Keratinocyte (primary cell): ENCODE results near the gene MAN2A2. TPM values are rescaled to one million over a fixed set of nuclear protein-coding genes. Genes with fewer than 3 reads are reported as not detected.

Source experiments
- DNase-seq: peaks from one replicate; pipeline ENCODE4 v3.0.0-alpha.2; 2011; ENCODE audit warnings: low read depth, missing footprints, low spot score
- FAIRE-seq: peaks from 2 replicates; lab custom pipeline; 2011; peaks lifted over from hg19 to GRCh38; lab: Jason Lieb, UNC
- H2AFZ ChIP-seq: 2 replicates; pipeline ENCODE4 v1.6.0; 2012; ENCODE audit warnings: low read length, control low read depth, inconsistent platforms; ENCODE audit not compliant: control insufficient read depth
- H3K27ac ChIP-seq: 2 replicates; pipeline ENCODE4 v1.5.1; 2011; ENCODE audit warnings: low read length; ENCODE audit not compliant: control insufficient read depth, insufficient read depth
- H3K27me3 ChIP-seq: 3 replicates; pipeline ENCODE4 v1.6.0; 2011; ENCODE audit warnings: low read length; ENCODE audit not compliant: control insufficient read depth, insufficient read depth; ENCODE audit errors: extremely low read depth
- H3K36me3 ChIP-seq, 2 experiments: 2 replicates in 1 of 2; 3 replicates in 1 of 2; pipeline ENCODE4 v1.5.1; 2011; ENCODE audit warnings: low read length in 2 of 2, mild to moderate bottlenecking in 1 of 2; ENCODE audit not compliant: control insufficient read depth in 2 of 2, insufficient read depth in 2 of 2; ENCODE audit errors: extremely low read depth in 1 of 2
- H3K4me1 ChIP-seq: 3 replicates; pipeline ENCODE4 v1.5.1; 2011; ENCODE audit warnings: low read length; ENCODE audit not compliant: control insufficient read depth, insufficient read depth; ENCODE audit errors: extremely low read depth
- H3K4me2 ChIP-seq: 3 replicates; pipeline ENCODE4 v1.6.0; 2011; ENCODE audit warnings: low read depth, low read length; ENCODE audit not compliant: control insufficient read depth, insufficient read depth; ENCODE audit errors: extremely low read depth
- H3K4me3 ChIP-seq, 3 experiments: fragments of 200-600 bp in 1 of 3; sonication (generic) in 1 of 3; 2 replicates in 2 of 3; 3 replicates in 1 of 3; pipeline ENCODE4 v1.5.1; 2011 to 2016; ENCODE audit warnings: low read length in 3 of 3, mild to moderate bottlenecking in 3 of 3, control low read depth in 2 of 3, inconsistent platforms in 1 of 3, low read depth in 1 of 3, mixed read lengths in 1 of 3, mixed run types in 1 of 3, moderate library complexity in 1 of 3; ENCODE audit not compliant: control insufficient read depth in 2 of 3, insufficient read depth in 2 of 3; ENCODE audit errors: extremely low read depth in 1 of 3
- H3K79me2 ChIP-seq: 2 replicates; pipeline ENCODE4 v1.6.0; 2012; ENCODE audit warnings: low read length; ENCODE audit not compliant: control insufficient read depth, insufficient read depth
- H3K9ac ChIP-seq: 3 replicates; pipeline ENCODE4 v1.6.0; 2011; ENCODE audit warnings: low read length; ENCODE audit not compliant: control insufficient read depth, insufficient read depth; ENCODE audit errors: extremely low read depth
- H3K9me1 ChIP-seq: 3 replicates; pipeline ENCODE4 v1.6.0; 2011; ENCODE audit warnings: low read length; ENCODE audit not compliant: control insufficient read depth, insufficient read depth; ENCODE audit errors: extremely low read depth
- H3K9me3 ChIP-seq: 2 replicates; pipeline ENCODE4 v1.5.1; 2012; ENCODE audit warnings: low read depth, low read length; ENCODE audit not compliant: control insufficient read depth
- H4K20me1 ChIP-seq: 3 replicates; pipeline ENCODE4 v1.6.0; 2011; ENCODE audit warnings: low read length; ENCODE audit not compliant: control insufficient read depth, insufficient read depth; ENCODE audit errors: extremely low read depth
- CTCF ChIP-seq, 3 experiments: IDR thresholded peaks in 1 of 3; conservative IDR thresholded peaks in 1 of 3; optimal IDR thresholded peaks in 1 of 3; 2 replicates in 2 of 3; 3 replicates in 1 of 3; pipeline versions ENCODE3 to v1.5.1; 2011; ENCODE audit warnings: low read length in 3 of 3, mild to moderate bottlenecking in 3 of 3, moderate library complexity in 2 of 3, control low read depth in 1 of 3, inconsistent platforms in 1 of 3; ENCODE audit not compliant: insufficient read depth in 2 of 3; ENCODE audit errors: extremely low read depth in 1 of 3
- EZH2 ChIP-seq: IDR thresholded peaks from one replicate; pipeline ENCODE4 v1.6.1; 2012; ENCODE audit warnings: inconsistent platforms, mild to moderate bottlenecking, low read length, moderate library complexity
- dilution Hi-C: fragments of 300-500 bp; cut with MboI; formaldehyde crosslinking; loops from one replicate; pipeline ENCODE4 v1.7.0; 2020; ENCODE audit warnings: low sequenced_read_pairs; ENCODE audit not compliant: extremely low pct_ligation_motif_present
- polyA plus RNA-seq, 5 experiments: library from polyadenylated mRNA; depleted of rRNA in 3 of 5; stranded (reverse) in 3 of 5; stranded (forward) in 1 of 5; unstranded in 1 of 5; fragments of >200 nt; gene quantifications; 1 replicate in 1 of 5; 2 replicates in 3 of 5; 3 replicates in 1 of 5; pipeline versions ENCODE4 v1.2.1 to v1.2.3, GENCODE V29; 2011 to 2012; ENCODE audit warnings: missing spikeins in 2 of 5, low read depth in 1 of 5, low replicate concordance in 1 of 5

Gene MAN2A2
- polyA plus RNA-seq, 1 donor (not counting 4 experiments of a cell fraction or from before 2014, with no cell fraction given): 6.6 TPM

- H3K27ac ChIP-seq: no peak overlapping the region
- H3K27me3 ChIP-seq: no peaks in the 10 kb centered on the region
- peaks cover 11 to 40% of the 10 kb centered on the region in 2 experiments for H3K36me3 ChIP-seq
- H3K9me1 ChIP-seq: no peaks in the 10 kb centered on the region
- no peaks in the 10 kb centered on the region for H3K9me3 ChIP-seq
- no peaks in the 10 kb centered on the region for H3K4me1 ChIP-seq
- TF ChIP-seq CTCF (optimal IDR thresholded peaks at IDR 0.05 in 1 of 3, IDR thresholded peaks at IDR 0.05 in 1 of 3, conservative IDR thresholded peaks at IDR 0.05 in 1 of 3; ENCODE audit: extremely low read depth in 1 of 3, insufficient read depth in 2 of 3, low read length in 3 of 3) (no peak), EZH2 (no peak)
- no peak for DNase-seq
- H3K4me2 ChIP-seq: no peak overlapping the region
- no peak overlapping the region for H3K9ac ChIP-seq
- dilution Hi-C loops: no loop called here
- FAIRE-seq: no peak
- peaks cover 4% of the 10 kb centered on the region for H3K79me2 ChIP-seq
- no peaks in the 10 kb centered on the region for H4K20me1 ChIP-seq
- no peak overlapping the region for H2AFZ ChIP-seq
- no peak overlapping the region for H3K4me3 ChIP-seq
Observed at GRCh38 chr15:90880381-90881145, 22.5 kb upstream of the MAN2A2 start.

GRCh38 chr15:90881181-90881977 is 21.7 kb upstream of the MAN2A2 start:
- no peak overlapping the region for H3K9ac ChIP-seq
- no peak overlapping the region for H3K4me2 ChIP-seq
- H3K4me3 ChIP-seq: no peak overlapping the region
- FAIRE-seq: no peak
- H3K27me3 ChIP-seq: no peaks in the 10 kb centered on the region
- H3K27ac ChIP-seq: no peak overlapping the region
- no peaks in the 10 kb centered on the region for H3K79me2 ChIP-seq
- peaks cover 11 to 34% of the 10 kb centered on the region in 2 experiments for H3K36me3 ChIP-seq
- H4K20me1 ChIP-seq: no peaks in the 10 kb centered on the region
- no peak for DNase-seq
- H3K9me3 ChIP-seq: no peaks in the 10 kb centered on the region
- H2AFZ ChIP-seq: no peak overlapping the region
- no peaks in the 10 kb centered on the region for H3K9me1 ChIP-seq
- no peaks in the 10 kb centered on the region for H3K4me1 ChIP-seq
- TF ChIP-seq EZH2 (no peak), CTCF (optimal IDR thresholded peaks at IDR 0.05 in 1 of 3, IDR thresholded peaks at IDR 0.05 in 1 of 3, conservative IDR thresholded peaks at IDR 0.05 in 1 of 3; ENCODE audit: extremely low read depth in 1 of 3, insufficient read depth in 2 of 3, low read length in 3 of 3) (no peak)
- dilution Hi-C loops: no loop called here
